HepG2 (cell line): ENCODE data around the gene ATG13. TPM values are rescaled to one million over a fixed set of nuclear protein-coding genes. Genes with fewer than 3 reads are reported as not detected.

Experiments
- ATAC-seq: fragments of 200-7000 bp; cut with Tn5 transposase; 3 replicates; pipeline ENCODE4 v1.9.1; 2020; ENCODE audit warnings: mild to moderate bottlenecking, moderate library complexity
- BruUV-seq: library from RNA; stranded (reverse); fragments of 400-500 nt; replicated peaks from 2 replicates; lab custom pipeline; 2021; lab: Mats Ljungman, UMichigan
- CTCF ChIA-PET: fragments of 300-600 bp; formaldehyde crosslinking; extraction: SDS; loops from one replicate; lab custom pipeline; 2021; ENCODE audit warnings: low total read pairs, inconsistent platforms, low intra/inter-chr PET ratio; lab: Yijun Ruan, JAX
- POLR2A ChIA-PET: fragments of 350-600 bp; sonication (Branson Sonifier 250); formaldehyde crosslinking; loops from one replicate; lab custom pipeline; 2020; ENCODE audit warnings: antibody characterized with exemption, inconsistent platforms; lab: Yijun Ruan, JAX
- DNase-seq: peaks from one replicate; pipeline ENCODE4 v3.0.0-alpha.2; 2015; ENCODE audit warnings: low spot score
- FAIRE-seq: peaks from 3 replicates; lab custom pipeline; 2011; peaks lifted over from hg19 to GRCh38; lab: Jason Lieb, UNC
- H2AFZ ChIP-seq: one replicate; pipeline ENCODE4 v1.6.1; 2011; ENCODE audit warnings: low read length, inconsistent platforms
- H3K27ac ChIP-seq: fragments of 300-600 bp; 3 replicates; pipeline ENCODE4 v1.8.0; 2011; ENCODE audit warnings: mixed run types, mild to moderate bottlenecking, mixed read lengths, low read length, inconsistent platforms; ENCODE audit not compliant: insufficient read depth; ENCODE audit errors: extremely low read length
- H3K27me3 ChIP-seq, 2 experiments: fragments of 200-600 bp in 1 of 2; 2 replicates in 1 of 2; 3 replicates in 1 of 2; pipeline versions ENCODE4 v1.6.0 to v1.8.0; 2011; ENCODE audit warnings: low read length in 2 of 2, mild to moderate bottlenecking in 2 of 2, moderate library complexity in 2 of 2, inconsistent platforms in 1 of 2; ENCODE audit not compliant: insufficient read depth in 2 of 2, control insufficient read depth in 1 of 2
- H3K36me3 ChIP-seq, 2 experiments: fragments of 200-600 bp in 1 of 2; replicated peaks in 1 of 2; 2 replicates in 1 of 2; 3 replicates in 1 of 2; pipeline versions ENCODE4 v1.5.1 to v1.8.0; 2011; ENCODE audit warnings: low read length in 2 of 2, inconsistent platforms in 1 of 2; ENCODE audit not compliant: insufficient read depth in 2 of 2, control insufficient read depth in 1 of 2
- H3K4me1 ChIP-seq: 2 replicates; pipeline ENCODE4 v1.5.1; 2012; ENCODE audit warnings: low read length, inconsistent platforms; ENCODE audit not compliant: insufficient read depth
- H3K4me2 ChIP-seq: 2 replicates; pipeline ENCODE4 v1.6.0; 2011; ENCODE audit warnings: low read depth, low read length, inconsistent platforms
- H3K4me3 ChIP-seq, 3 experiments: fragments of 200-600 bp in 1 of 3; sonication (generic), shearing (Covaris generic) in 1 of 3; replicated peaks in 1 of 3; 2 replicates each; pipeline ENCODE4 v1.5.1; 2011 to 2016; ENCODE audit warnings: low read length in 3 of 3, inconsistent platforms in 2 of 3, low read depth in 2 of 3, mild to moderate bottlenecking in 2 of 3, control low read depth in 1 of 3, mixed read lengths in 1 of 3; ENCODE audit not compliant: insufficient read depth in 1 of 3
- H3K79me2 ChIP-seq: one replicate; pipeline ENCODE4 v1.6.1; 2011; ENCODE audit warnings: low read length, inconsistent platforms; ENCODE audit not compliant: insufficient read depth
- H3K9ac ChIP-seq: 2 replicates; pipeline ENCODE4 v1.6.0; 2011; ENCODE audit warnings: mild to moderate bottlenecking, low read depth, low read length, inconsistent platforms; ENCODE audit not compliant: insufficient read depth
- H3K9me3 ChIP-seq: 2 replicates; pipeline ENCODE4 v1.5.1; 2012; ENCODE audit warnings: mild to moderate bottlenecking, low read length
- H4K20me1 ChIP-seq: 2 replicates; pipeline ENCODE4 v1.6.0; 2011; ENCODE audit warnings: inconsistent platforms, mild to moderate bottlenecking, low read length, moderate library complexity; ENCODE audit not compliant: insufficient read depth
- BRD4 ChIP-seq: sonication (generic); formaldehyde crosslinking; IDR thresholded peaks from 2 replicates; pipeline ENCODE4 v1.4.0; 2020; ENCODE audit warnings: missing genetic modification reagents
- ISL2 ChIP-seq: sonication (generic); formaldehyde crosslinking; IDR thresholded peaks from 2 replicates; pipeline ENCODE4 v1.5.0; 2020; ENCODE audit warnings: missing genetic modification reagents
- KLF11 ChIP-seq: IDR thresholded peaks from 2 replicates; pipeline ENCODE4 v1.6.1; 2016; ENCODE audit warnings: missing compliant biosample characterization
- LCORL ChIP-seq, 2 experiments: fragments of 450-650 bp in 1 of 2; sonication (generic) in 1 of 2; formaldehyde crosslinking in 1 of 2; IDR thresholded peaks; 2 replicates each; pipeline versions ENCODE4 v1.5.0 to v1.6.1; 2017 to 2020; ENCODE audit warnings: antibody characterized with exemption in 1 of 2, missing genetic modification reagents in 1 of 2
- NCOA5 ChIP-seq: sonication (generic); formaldehyde crosslinking; IDR thresholded peaks from 2 replicates; pipeline ENCODE4 v1.4.0; 2020; ENCODE audit warnings: missing genetic modification reagents
- SETDB1 ChIP-seq: sonication (generic); formaldehyde crosslinking; IDR thresholded peaks from 2 replicates; pipeline ENCODE4 v1.5.1; 2020; ENCODE audit warnings: missing genetic modification reagents, mild to moderate bottlenecking, borderline replicate concordance
- ZNF256 ChIP-seq: sonication (generic); formaldehyde crosslinking; conservative IDR thresholded peaks from 2 replicates; pipeline ENCODE4 v1.4.0; 2020; ENCODE audit warnings: missing genetic modification reagents
- ZNF569 ChIP-seq: sonication (generic); formaldehyde crosslinking; IDR thresholded peaks from 2 replicates; pipeline ENCODE4 v1.5.0; 2020; ENCODE audit warnings: mild to moderate bottlenecking, missing genetic modification reagents, moderate library complexity, borderline replicate concordance
- ZNF670 ChIP-seq: sonication (generic); formaldehyde crosslinking; IDR thresholded peaks from 2 replicates; pipeline ENCODE4 v1.8.0; 2022; ENCODE audit warnings: mild to moderate bottlenecking, missing genetic modification reagents, borderline replicate concordance
- ZNF709 ChIP-seq: sonication (generic); formaldehyde crosslinking; IDR thresholded peaks from 2 replicates; pipeline ENCODE4 v1.5.0; 2020; ENCODE audit warnings: mild to moderate bottlenecking, missing genetic modification reagents
- ZNF746 ChIP-seq: sonication (generic); formaldehyde crosslinking; IDR thresholded peaks from 2 replicates; pipeline ENCODE4 v1.8.0; 2022; ENCODE audit warnings: mild to moderate bottlenecking, missing genetic modification reagents
- ZNF839 ChIP-seq: sonication (generic); formaldehyde crosslinking; IDR thresholded peaks from 2 replicates; pipeline ENCODE4 v1.4.0; 2020; ENCODE audit warnings: missing genetic modification reagents, mild to moderate bottlenecking, borderline replicate concordance
- WGBS: methylation state at CpG from one replicate; pipeline ENCODE4 v1.1.6; 2017; ENCODE audit warnings: low lambda C conversion rate; 5-methylcytosine and 5-hydroxymethylcytosine counted together
- in situ Hi-C: cut with HindIII; loops from 2 replicates; pipeline ENCODE4 v1.10.0; 2017; ENCODE audit warnings: low pct_unique_long_range_greater_than_20kb; ENCODE audit not compliant: extremely low pct_ligation_motif_present
- intact Hi-C: fragments of 100-400 bp; cut with micrococcal nuclease; formaldehyde crosslinking; loops from one replicate; pipeline ENCODE4 v1.10.0; 2022; ENCODE audit not compliant: unreplicated experiment
- polyA plus RNA-seq, 8 experiments: library from polyadenylated mRNA; depleted of rRNA in 3 of 8; stranded (reverse) in 7 of 8; unstranded in 1 of 8; fragments of >200 nt; fragmentation: Illumina TruSeq in 4 of 8; extraction: Trizol in 4 of 8; gene quantifications; 2 replicates each; pipeline versions ENCODE4 v1.2.1 to v1.2.3, GENCODE V29; 2011 to 2016; ENCODE audit warnings: low read depth in 4 of 8, missing spikeins in 1 of 8, mixed read lengths in 1 of 8; ENCODE audit not compliant: insufficient read depth in 1 of 8
- total RNA-seq, 5 experiments: library from RNA; depleted of rRNA; stranded (reverse); fragments of >200 nt; fragmentation: Illumina TruSeq; extraction: Trizol; gene quantifications; 2 replicates each; pipeline ENCODE4 v1.2.3, GENCODE V29; 2016; ENCODE audit warnings: low read depth in 1 of 5
- TF ChIP-seq, protein P1 (sequence below): sonication (generic); formaldehyde crosslinking; IDR thresholded peaks from 2 replicates; pipeline ENCODE4 v1.5.0; 2020; ENCODE audit warnings: mild to moderate bottlenecking, missing genetic modification reagents
- TF ChIP-seq, protein P2 (sequence below): sonication (generic); formaldehyde crosslinking; IDR thresholded peaks from 2 replicates; pipeline ENCODE4 v1.4.0; 2020; ENCODE audit warnings: low read depth, mild to moderate bottlenecking, missing genetic modification reagents
- TF ChIP-seq, protein P3 (sequence below): sonication (generic); formaldehyde crosslinking; IDR thresholded peaks from 2 replicates; pipeline ENCODE4 v1.4.0; 2020; ENCODE audit warnings: low read depth, missing genetic modification reagents
- TF ChIP-seq, protein P4 (sequence below): sonication (generic); formaldehyde crosslinking; IDR thresholded peaks from 2 replicates; pipeline ENCODE4 v1.4.0; 2020; ENCODE audit warnings: missing genetic modification reagents

ATG13 gene
- total and polyA plus RNA-seq, 2 of the 13 experiments (the other 11 are each of a cell fraction or from before 2014, with no cell fraction given): 55.0 to 77.3 TPM

DNA sequence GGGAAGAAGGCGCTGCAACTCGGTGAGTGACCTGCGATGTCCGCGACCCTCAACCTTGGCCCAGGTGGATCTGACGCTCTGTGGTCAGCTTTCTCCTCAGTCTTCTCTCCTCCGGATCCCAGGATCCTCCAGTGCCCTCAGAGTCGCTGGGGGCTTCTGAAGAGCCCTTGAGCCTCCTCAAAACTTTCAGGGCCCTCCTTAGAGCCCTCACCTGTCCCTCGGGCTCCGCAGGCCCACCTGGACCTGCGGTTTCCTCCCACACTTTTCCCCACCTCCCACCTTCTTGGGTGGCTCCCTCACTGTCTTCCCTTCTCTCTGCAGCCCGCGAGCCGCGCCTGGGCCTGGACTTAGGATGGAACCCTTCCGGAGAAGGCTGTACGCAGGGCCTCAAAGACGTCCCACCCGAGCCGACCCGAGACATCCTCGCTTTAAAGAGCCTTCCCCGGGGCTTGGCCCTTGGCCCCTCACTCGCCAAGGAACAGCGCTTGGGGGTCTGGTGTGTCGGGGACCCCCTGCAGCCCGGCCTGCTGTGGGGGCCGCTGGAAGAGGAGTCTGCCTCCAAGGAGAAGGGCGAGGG is 83.8 kb downstream of the ATG13 start:
- Histone ChIP-seq H2AFZ (peak overlapping the region; percentile 95), H3K27ac (peak overlapping the region; percentile 97), H4K20me1 (no peaks in the 10 kb centered on the region), H3K4me1 (peaks cover 53% of the 10 kb centered on the region), H3K27me3 (no peaks in the 10 kb centered on the region; a peak in 1 of 5 replicates), H3K4me3 (peak overlapping the region; percentile 83 to 99 (median 98)), H3K36me3 (peaks cover 25 to 37% of the 10 kb centered on the region in 2 experiments), H3K9me3 (no peaks in the 10 kb centered on the region), H3K9ac (peak overlapping the region; percentile 98), H3K79me2 (peaks cover 44% of the 10 kb centered on the region), H3K4me2 (peak overlapping the region; percentile 73)
- 0% methylated on average over 21 of the region's 29 CpGs for WGBS
- intact Hi-C loops (no loop called here), in situ Hi-C loops (no loop called here)
- BruUV-seq: TSS peak; percentile 78
- ChIA-PET POLR2A (interaction anchor here (1.2 to 11.5 kb wide), 12 partner anchors 8 to 147 kb away, joined by 3 to 272 read pairs (median 10); partner anchors contain the start of gene F2), CTCF (interaction anchor here (0.7 kb wide), 1 partner anchor 101 kb away, joined by 3 read pairs; no protein-coding TSS in a partner anchor)
- peak; percentile 7; the same call in 2 of the 3 replicates for ATAC-seq
- no peak for DNase-seq
- FAIRE-seq: no peak
- TF ChIP-seq BRD4 (CRISPR knock-in tag) (peak; percentile 68; the same call in 1 of the 2 replicates), SETDB1 (CRISPR knock-in tag) (no peak), ZNF256 (CRISPR knock-in tag) (no peak), ZNF709 (CRISPR knock-in tag) (no peak), NCOA5 (no peak), ISL2 (CRISPR knock-in tag) (no peak), ZNF569 (CRISPR knock-in tag) (no peak), ZNF839 (CRISPR knock-in tag) (no peak), ZNF746 (CRISPR knock-in tag) (no peak), KLF11 (CRISPR knock-in tag) (no peak), LCORL (IDR thresholded peaks at IDR 0.05) (no peak), LCORL (CRISPR knock-in tag; IDR thresholded peaks at IDR 0.05) (no peak), ZNF670 (no peak)
- TF ChIP-seq, protein P1, sequence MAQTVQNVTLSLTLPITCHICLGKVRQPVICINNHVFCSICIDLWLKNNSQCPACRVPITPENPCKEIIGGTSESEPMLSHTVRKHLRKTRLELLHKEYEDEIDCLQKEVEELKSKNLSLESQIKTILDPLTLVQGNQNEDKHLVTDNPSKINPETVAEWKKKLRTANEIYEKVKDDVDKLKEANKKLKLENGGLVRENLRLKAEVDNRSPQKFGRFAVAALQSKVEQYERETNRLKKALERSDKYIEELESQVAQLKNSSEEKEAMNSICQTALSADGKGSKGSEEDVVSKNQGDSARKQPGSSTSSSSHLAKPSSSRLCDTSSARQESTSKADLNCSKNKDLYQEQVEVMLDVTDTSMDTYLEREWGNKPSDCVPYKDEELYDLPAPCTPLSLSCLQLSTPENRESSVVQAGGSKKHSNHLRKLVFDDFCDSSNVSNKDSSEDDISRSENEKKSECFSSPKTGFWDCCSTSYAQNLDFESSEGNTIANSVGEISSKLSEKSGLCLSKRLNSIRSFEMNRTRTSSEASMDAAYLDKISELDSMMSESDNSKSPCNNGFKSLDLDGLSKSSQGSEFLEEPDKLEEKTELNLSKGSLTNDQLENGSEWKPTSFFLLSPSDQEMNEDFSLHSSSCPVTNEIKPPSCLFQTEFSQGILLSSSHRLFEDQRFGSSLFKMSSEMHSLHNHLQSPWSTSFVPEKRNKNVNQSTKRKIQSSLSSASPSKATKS (CRISPR knock-in tag): no peak
- TF ChIP-seq, protein P2, sequence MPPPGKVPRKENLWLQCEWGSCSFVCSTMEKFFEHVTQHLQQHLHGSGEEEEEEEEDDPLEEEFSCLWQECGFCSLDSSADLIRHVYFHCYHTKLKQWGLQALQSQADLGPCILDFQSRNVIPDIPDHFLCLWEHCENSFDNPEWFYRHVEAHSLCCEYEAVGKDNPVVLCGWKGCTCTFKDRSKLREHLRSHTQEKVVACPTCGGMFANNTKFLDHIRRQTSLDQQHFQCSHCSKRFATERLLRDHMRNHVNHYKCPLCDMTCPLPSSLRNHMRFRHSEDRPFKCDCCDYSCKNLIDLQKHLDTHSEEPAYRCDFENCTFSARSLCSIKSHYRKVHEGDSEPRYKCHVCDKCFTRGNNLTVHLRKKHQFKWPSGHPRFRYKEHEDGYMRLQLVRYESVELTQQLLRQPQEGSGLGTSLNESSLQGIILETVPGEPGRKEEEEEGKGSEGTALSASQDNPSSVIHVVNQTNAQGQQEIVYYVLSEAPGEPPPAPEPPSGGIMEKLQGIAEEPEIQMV (CRISPR knock-in tag): no peak
- TF ChIP-seq, protein P3, sequence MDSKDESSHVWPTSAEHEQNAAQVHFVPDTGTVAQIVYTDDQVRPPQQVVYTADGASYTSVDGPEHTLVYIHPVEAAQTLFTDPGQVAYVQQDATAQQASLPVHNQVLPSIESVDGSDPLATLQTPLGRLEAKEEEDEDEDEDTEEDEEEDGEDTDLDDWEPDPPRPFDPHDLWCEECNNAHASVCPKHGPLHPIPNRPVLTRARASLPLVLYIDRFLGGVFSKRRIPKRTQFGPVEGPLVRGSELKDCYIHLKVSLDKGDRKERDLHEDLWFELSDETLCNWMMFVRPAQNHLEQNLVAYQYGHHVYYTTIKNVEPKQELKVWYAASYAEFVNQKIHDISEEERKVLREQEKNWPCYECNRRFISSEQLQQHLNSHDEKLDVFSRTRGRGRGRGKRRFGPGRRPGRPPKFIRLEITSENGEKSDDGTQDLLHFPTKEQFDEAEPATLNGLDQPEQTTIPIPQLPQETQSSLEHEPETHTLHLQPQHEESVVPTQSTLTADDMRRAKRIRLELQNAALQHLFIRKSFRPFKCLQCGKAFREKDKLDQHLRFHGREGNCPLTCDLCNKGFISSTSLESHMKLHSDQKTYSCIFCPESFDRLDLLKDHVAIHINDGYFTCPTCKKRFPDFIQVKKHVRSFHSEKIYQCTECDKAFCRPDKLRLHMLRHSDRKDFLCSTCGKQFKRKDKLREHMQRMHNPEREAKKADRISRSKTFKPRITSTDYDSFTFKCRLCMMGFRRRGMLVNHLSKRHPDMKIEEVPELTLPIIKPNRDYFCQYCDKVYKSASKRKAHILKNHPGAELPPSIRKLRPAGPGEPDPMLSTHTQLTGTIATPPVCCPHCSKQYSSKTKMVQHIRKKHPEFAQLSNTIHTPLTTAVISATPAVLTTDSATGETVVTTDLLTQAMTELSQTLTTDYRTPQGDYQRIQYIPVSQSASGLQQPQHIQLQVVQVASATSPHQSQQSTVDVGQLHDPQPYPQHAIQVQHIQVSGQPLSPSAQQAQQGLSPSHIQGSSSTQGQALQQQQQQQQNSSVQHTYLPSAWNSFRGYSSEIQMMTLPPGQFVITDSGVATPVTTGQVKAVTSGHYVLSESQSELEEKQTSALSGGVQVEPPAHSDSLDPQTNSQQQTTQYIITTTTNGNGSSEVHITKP (CRISPR knock-in tag): no peak
- TF ChIP-seq, protein P4, sequence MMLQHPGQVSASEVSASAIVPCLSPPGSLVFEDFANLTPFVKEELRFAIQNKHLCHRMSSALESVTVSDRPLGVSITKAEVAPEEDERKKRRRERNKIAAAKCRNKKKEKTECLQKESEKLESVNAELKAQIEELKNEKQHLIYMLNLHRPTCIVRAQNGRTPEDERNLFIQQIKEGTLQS (CRISPR knock-in tag): no peak
